ENCODE data around the gene NFU1. TPM values are rescaled to one million over a fixed set of nuclear protein-coding genes. Genes with fewer than 3 reads are reported as not detected.

Gene NFU1
- total RNA-seq, 1 donor from 2014 or later: 117 TPM

DNA sequence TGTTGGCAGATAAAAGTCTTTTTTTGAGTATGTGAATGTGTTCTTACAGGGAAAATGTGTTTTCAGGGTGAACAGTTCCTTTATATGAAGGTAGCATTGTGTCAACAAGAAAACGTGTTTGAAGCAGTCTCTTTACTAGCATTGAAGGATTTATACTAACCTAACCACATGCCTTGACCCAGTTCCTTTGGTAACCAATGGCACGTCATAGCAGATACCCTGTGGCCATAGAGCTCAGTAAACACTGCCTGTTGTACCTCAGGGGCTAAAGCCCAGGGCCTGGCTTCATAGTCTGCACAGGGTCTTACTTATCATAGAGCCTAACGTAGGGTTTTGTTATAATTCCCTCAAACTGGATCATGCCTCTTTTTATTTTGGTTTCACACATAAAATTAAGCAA lies 32.1 kb upstream of the NFU1 start:
- Histone ChIP-seq H3K9me3 (replicated peaks) (no peaks in the 10 kb centered on the region), H3K4me3 (no peak overlapping the region), H3K4me1 (peaks cover 36% of the 10 kb centered on the region), H3K27me3 (ENCODE audit: low read depth) (no peaks in the 10 kb centered on the region), H3K27ac (replicated peaks) (peak overlapping the region; percentile 7), H3K36me3 (peaks cover 12% of the 10 kb centered on the region)
- DNase-seq: no peak
- intact Hi-C loops (cut with micrococcal nuclease): no loop called here
- TF ChIP-seq, protein P1, sequence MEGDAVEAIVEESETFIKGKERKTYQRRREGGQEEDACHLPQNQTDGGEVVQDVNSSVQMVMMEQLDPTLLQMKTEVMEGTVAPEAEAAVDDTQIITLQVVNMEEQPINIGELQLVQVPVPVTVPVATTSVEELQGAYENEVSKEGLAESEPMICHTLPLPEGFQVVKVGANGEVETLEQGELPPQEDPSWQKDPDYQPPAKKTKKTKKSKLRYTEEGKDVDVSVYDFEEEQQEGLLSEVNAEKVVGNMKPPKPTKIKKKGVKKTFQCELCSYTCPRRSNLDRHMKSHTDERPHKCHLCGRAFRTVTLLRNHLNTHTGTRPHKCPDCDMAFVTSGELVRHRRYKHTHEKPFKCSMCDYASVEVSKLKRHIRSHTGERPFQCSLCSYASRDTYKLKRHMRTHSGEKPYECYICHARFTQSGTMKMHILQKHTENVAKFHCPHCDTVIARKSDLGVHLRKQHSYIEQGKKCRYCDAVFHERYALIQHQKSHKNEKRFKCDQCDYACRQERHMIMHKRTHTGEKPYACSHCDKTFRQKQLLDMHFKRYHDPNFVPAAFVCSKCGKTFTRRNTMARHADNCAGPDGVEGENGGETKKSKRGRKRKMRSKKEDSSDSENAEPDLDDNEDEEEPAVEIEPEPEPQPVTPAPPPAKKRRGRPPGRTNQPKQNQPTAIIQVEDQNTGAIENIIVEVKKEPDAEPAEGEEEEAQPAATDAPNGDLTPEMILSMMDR (IDR thresholded peaks at IDR 0.05; ENCODE audit: borderline replicate concordance): no peak

DNA sequence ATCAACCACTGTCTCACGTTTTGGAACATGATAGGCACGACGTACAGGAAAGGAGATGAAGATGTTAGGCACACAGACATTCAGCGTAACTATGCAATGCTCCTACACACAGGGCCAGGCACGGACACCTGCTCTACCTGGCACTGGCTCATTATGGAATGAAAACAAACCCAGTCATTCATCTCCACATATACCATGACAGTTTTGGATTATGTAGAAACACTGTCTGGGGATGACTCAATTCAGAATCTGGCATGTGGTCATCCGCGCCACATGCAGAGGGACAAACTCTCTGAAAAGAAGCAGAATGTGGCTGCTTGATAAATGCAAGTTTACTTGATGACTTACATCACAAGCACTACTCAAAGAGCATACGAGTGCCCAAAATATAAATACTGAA lies 29.5 kb upstream of the NFU1 start:
- peak overlapping the region; percentile 74 for H3K27ac ChIP-seq (replicated peaks)
- no peaks in the 10 kb centered on the region for H3K9me3 ChIP-seq (replicated peaks)
- H3K36me3 ChIP-seq: peaks cover 10% of the 10 kb centered on the region
- H3K27me3 ChIP-seq (ENCODE audit: low read depth): no peaks in the 10 kb centered on the region
- no peak overlapping the region for H3K4me3 ChIP-seq
- intact Hi-C loops (cut with micrococcal nuclease): no loop called here
- TF ChIP-seq, protein P1 (IDR thresholded peaks at IDR 0.05; ENCODE audit: borderline replicate concordance): no peak
- DNase-seq: no peak
- H3K4me1 ChIP-seq: peaks cover 40% of the 10 kb centered on the region

DNA sequence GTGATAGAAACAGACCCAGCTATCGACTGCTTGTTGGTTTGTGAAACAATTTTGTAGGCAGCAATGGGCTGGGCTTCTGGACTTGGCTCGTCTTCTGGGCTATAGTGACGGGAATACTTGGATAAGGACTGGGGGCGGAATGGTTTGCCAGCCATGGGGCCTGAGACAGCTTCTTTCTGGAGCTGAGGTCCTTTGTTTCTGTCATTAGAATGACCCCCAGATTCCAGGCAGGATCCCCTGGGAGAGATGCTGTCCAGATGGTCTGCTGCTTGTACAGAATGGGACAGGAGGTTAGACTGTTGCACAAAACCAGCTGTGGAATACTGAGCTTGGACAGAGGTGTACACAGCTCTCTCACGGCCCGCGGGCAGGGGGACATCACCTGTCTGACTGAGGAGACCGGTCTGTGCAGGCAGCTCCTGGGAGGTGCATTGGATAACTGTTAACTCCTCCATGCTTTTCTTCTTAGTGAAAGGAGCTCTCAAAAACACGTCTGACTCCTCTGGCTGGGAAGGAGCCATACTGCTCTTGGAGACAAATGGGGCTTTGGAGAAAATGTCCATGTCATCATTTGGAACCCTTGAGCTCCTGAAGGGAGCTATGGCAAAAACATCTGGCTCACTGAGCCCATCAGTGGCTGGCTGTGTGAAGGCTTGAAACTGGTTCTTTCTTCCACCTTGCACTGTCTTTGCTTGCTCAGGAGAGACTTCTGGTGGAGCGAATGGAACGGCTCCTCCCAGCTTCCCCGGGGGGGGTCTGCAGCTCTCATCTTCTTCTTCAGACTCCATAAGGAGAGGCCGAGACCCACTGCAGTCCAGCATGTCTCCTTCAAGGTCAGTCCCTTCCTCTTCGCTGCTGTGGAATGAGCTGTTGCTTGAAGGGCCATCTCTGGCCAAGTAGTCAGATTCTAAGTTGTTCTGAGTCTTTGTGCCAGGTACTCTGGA lies 28.6 kb upstream of the NFU1 start:
- Histone ChIP-seq H3K27me3 (ENCODE audit: low read depth) (no peaks in the 10 kb centered on the region), H3K4me3 (no peak overlapping the region), H3K36me3 (peaks cover 10% of the 10 kb centered on the region), H3K27ac (replicated peaks) (peak overlapping the region; percentile 74), H3K4me1 (peaks cover 34% of the 10 kb centered on the region), H3K9me3 (replicated peaks) (no peaks in the 10 kb centered on the region)
- peak; percentile 65 for DNase-seq
- TF ChIP-seq, protein P1 (IDR thresholded peaks at IDR 0.05; ENCODE audit: borderline replicate concordance): no peak
- intact Hi-C loops (cut with micrococcal nuclease): no loop called here

DNA sequence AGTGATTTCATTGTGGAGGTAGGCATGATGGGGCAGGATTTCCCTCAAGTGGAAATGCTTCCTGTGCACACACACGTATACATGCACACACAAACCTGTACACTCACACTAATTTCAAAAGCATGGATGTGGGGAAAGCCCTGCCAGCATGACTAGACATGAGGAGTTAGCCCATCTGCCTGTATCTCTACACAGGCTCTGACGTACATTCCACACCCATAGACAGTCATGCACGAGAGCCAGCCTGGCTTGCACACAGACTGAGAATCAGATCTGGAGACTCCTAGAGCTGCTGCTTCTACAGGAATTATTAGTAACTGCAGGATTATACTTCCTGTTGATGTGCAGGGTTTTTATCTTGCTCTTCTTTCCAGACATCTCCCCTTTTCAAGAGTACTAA lies 27.3 kb upstream of the NFU1 start:
- Histone ChIP-seq H3K4me1 (peaks cover 23% of the 10 kb centered on the region), H3K27me3 (ENCODE audit: low read depth) (no peaks in the 10 kb centered on the region), H3K36me3 (peaks cover 10% of the 10 kb centered on the region), H3K9me3 (replicated peaks) (no peaks in the 10 kb centered on the region), H3K27ac (replicated peaks) (peak overlapping the region; percentile 74), H3K4me3 (no peak overlapping the region)
- TF ChIP-seq, protein P1 (IDR thresholded peaks at IDR 0.05; ENCODE audit: borderline replicate concordance): no peak
- DNase-seq: peak; percentile 29
- intact Hi-C loops (cut with micrococcal nuclease): no loop called here

DNA sequence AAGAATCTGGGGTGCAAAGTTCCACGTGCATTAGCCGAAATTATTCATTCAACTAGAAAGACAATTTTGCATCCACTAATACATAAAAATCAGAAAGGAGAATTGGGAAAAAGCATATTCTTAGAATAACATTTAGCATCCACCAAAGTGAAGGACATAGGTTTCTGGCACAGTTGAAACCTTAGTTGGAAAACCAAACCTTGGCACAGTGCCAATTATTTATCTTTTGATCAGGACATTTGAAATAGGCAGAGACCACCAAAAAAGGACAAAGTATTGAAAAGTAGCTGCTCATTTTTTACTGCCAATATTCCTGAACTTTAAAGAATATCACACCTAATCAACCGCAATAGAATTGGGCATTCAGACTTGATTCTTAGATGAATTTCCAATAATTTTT lies 25.5 kb upstream of the NFU1 start:
- Histone ChIP-seq H3K4me1 (peaks cover 12% of the 10 kb centered on the region), H3K27ac (replicated peaks) (no peak overlapping the region), H3K9me3 (replicated peaks) (no peaks in the 10 kb centered on the region), H3K36me3 (peaks cover 10% of the 10 kb centered on the region), H3K27me3 (ENCODE audit: low read depth) (no peaks in the 10 kb centered on the region), H3K4me3 (no peak overlapping the region)
- no peak for DNase-seq
- TF ChIP-seq, protein P1 (IDR thresholded peaks at IDR 0.05; ENCODE audit: borderline replicate concordance): no peak
- intact Hi-C loops (cut with micrococcal nuclease): no loop called here

Measured in left ventricle myocardium inferior (tissue), 1 donor.